K562 (cell line): ENCODE results near the gene TLNRD1. TPM values are rescaled to one million over a fixed set of nuclear protein-coding genes. Genes with fewer than 3 reads are reported as not detected.
A peak's percentile ranks its signal among the peaks of the same experiment; 100 is the strongest.

Experiments used
- CREB3L1 ChIP-seq: fragments of 450-650 bp; IDR thresholded peaks from 2 replicates; pipeline ENCODE4 v1.6.1; 2014; ENCODE audit warnings: low read depth, mild to moderate bottlenecking, moderate library complexity, borderline replicate concordance
- CTCF ChIP-seq, 3 experiments: IDR thresholded peaks in 2 of 3; conservative IDR thresholded peaks in 1 of 3; 2 replicates each; pipeline ENCODE4 v1.5.1; 2011 to 2012; ENCODE audit warnings: low read length in 3 of 3, mild to moderate bottlenecking in 3 of 3, control low read depth in 2 of 3, improper control_type of control experiment in 1 of 3, inconsistent platforms in 1 of 3, low read depth in 1 of 3, mixed read lengths in 1 of 3, moderate library complexity in 1 of 3; ENCODE audit not compliant: insufficient read depth in 2 of 3
- FOXJ2 ChIP-seq: fragments of 200-800 bp; sonication (Bioruptor generic); IDR thresholded peaks from 2 replicates; pipeline ENCODE4 v1.6.1; 2016; ENCODE audit warnings: missing genetic modification characterization, missing compliant biosample characterization
- JUNB ChIP-seq: fragments of 450-650 bp; formaldehyde crosslinking; conservative IDR thresholded peaks from 2 replicates; pipeline ENCODE4 v1.4.0; 2020; ENCODE audit warnings: mild to moderate bottlenecking
- MBD2 ChIP-seq: sonication (generic); IDR thresholded peaks from 2 replicates; pipeline ENCODE4 v1.6.1; 2016; ENCODE audit warnings: low read depth, borderline replicate concordance
- MECOM ChIP-seq: fragments of 250-450 bp; sonication (Bioruptor Pico); IDR thresholded peaks from 2 replicates; pipeline ENCODE4 v1.8.0; 2022; ENCODE audit warnings: inconsistent platforms
- MTF1 ChIP-seq: fragments of 250-450 bp; sonication (Bioruptor Pico); IDR thresholded peaks from 2 replicates; pipeline ENCODE4 v1.9.0; 2021; ENCODE audit warnings: moderate library complexity, mild to moderate bottlenecking, inconsistent platforms, borderline replicate concordance
- MYBL2 ChIP-seq, 2 experiments: fragments of 450-650 bp in 1 of 2; sonication (generic) in 1 of 2; formaldehyde crosslinking in 1 of 2; IDR thresholded peaks; 2 replicates each; pipeline versions ENCODE4 v1.6.1 to v1.8.1; 2017 to 2022; ENCODE audit warnings: borderline replicate concordance in 1 of 2, inconsistent platforms in 1 of 2, low read depth in 1 of 2, mild to moderate bottlenecking in 1 of 2, missing genetic modification reagents in 1 of 2, moderate library complexity in 1 of 2
- NCOA4 ChIP-seq: fragments of 450-650 bp; IDR thresholded peaks from 2 replicates; pipeline ENCODE4 v1.6.1; 2018; ENCODE audit warnings: mild to moderate bottlenecking; ENCODE audit not compliant: partially characterized antibody
- PPARD ChIP-seq: fragments of 250-450 bp; sonication (Bioruptor Pico); IDR thresholded peaks from 2 replicates; pipeline ENCODE4 v1.8.0; 2022; ENCODE audit warnings: inconsistent platforms, mild to moderate bottlenecking, moderate library complexity
- RAD21 ChIP-seq, 2 experiments: fragments of 250-450 bp in 1 of 2; fragments of 450-650 bp in 1 of 2; sonication (Bioruptor Pico) in 1 of 2; formaldehyde crosslinking in 1 of 2; IDR thresholded peaks in 1 of 2; conservative IDR thresholded peaks in 1 of 2; 2 replicates each; pipeline versions ENCODE4 v1.4.0 to v1.8.0; 2020 to 2022; ENCODE audit warnings: mild to moderate bottlenecking in 2 of 2, moderate library complexity in 1 of 2
- ZBTB11 ChIP-seq, 3 experiments: fragments of 200-800 bp in 1 of 3; fragments of 250-450 bp in 1 of 3; fragments of 450-650 bp in 1 of 3; sonication (Bioruptor Pico) in 1 of 3; sonication (Bioruptor generic) in 1 of 3; formaldehyde crosslinking in 1 of 3; IDR thresholded peaks; 2 replicates each; pipeline versions ENCODE4 v1.6.1 to v1.8.0; 2016 to 2022; ENCODE audit warnings: mild to moderate bottlenecking in 2 of 3, missing genetic modification characterization in 2 of 3, missing compliant biosample characterization in 1 of 3, moderate library complexity in 1 of 3
- ZC3H8 ChIP-seq: fragments of 450-650 bp; IDR thresholded peaks from 2 replicates; pipeline ENCODE4 v1.6.1; 2017
- ZNF134 ChIP-seq: fragments of 250-450 bp; sonication (Bioruptor Pico); conservative IDR thresholded peaks from 2 replicates; pipeline ENCODE4 v1.4.0; 2020
- ZNF511 ChIP-seq: sonication (generic); formaldehyde crosslinking; IDR thresholded peaks from 2 replicates; pipeline ENCODE4 v1.8.0; 2022; ENCODE audit warnings: mild to moderate bottlenecking, missing genetic modification reagents
- polyA plus RNA-seq, 8 experiments: library from polyadenylated mRNA; depleted of rRNA in 4 of 8; stranded (reverse) in 5 of 8; unstranded in 3 of 8; fragments of >200 nt; fragmentation: Nextera tagmentation in 2 of 8; fragmentation: Illumina TruSeq in 1 of 8; extraction: Ambion mirVana in 2 of 8; extraction: Trizol in 1 of 8; gene quantifications; 2 replicates each; pipeline versions ENCODE4 v1.2.1 to v1.2.3, GENCODE V29; 2011 to 2014; ENCODE audit warnings: inconsistent platforms in 1 of 8, missing spikeins in 1 of 8
- total RNA-seq, 7 experiments: library from RNA; depleted of rRNA in 6 of 7; stranded (reverse); fragments of >200 nt in 6 of 7; fragmentation: Illumina TruSeq in 2 of 7; extraction: Trizol in 2 of 7; gene quantifications; 2 replicates each; pipeline versions ENCODE4 v1.2.1 to v1.2.3, GENCODE V29; 2011 to 2021; ENCODE audit warnings: low replicate concordance in 1 of 7

The TLNRD1 gene
- total and polyA plus RNA-seq, 9 of the 15 experiments (the other 6 are each of a cell fraction or from before 2014, with no cell fraction given): 1.1 to 33.1 (median 5.7) TPM

GRCh38 chr15:80989518-80990478 lies 10.9 kb upstream of the TLNRD1 start, which contains the start of gene MESD (continued):
- TF ChIP-seq ZBTB11 (CRISPR knock-in tag; IDR thresholded peaks at IDR 0.05): peak in 2 of 3 experiments; percentile 74 to 96; a peak in 3 of 6 replicates
- no peak for TF ChIP-seq FOXJ2 (tag)
- TF ChIP-seq CTCF (IDR thresholded peaks at IDR 0.05 in 2 of 3, conservative IDR thresholded peaks at IDR 0.05 in 1 of 3; ENCODE audit: insufficient read depth in 2 of 3, low read depth in 1 of 3, low read length in 3 of 3): no peak
- no peak for TF ChIP-seq JUNB (CRISPR knock-in tag)
- TF ChIP-seq MBD2: 0 out of 2 replicates have a peak, but pooled peaks have one; percentile 16
- no peak for TF ChIP-seq PPARD (CRISPR knock-in tag)
- TF ChIP-seq MYBL2 (IDR thresholded peaks at IDR 0.05; ENCODE audit: low read depth): no peak
- TF ChIP-seq MYBL2 (CRISPR knock-in tag; IDR thresholded peaks at IDR 0.05; ENCODE audit: borderline replicate concordance): no peak
- TF ChIP-seq ZC3H8: no peak
- TF ChIP-seq MTF1 (CRISPR knock-in tag): no peak
- TF ChIP-seq ZNF511 (CRISPR knock-in tag): 0 out of 2 replicates have a peak, but pooled peaks have one; percentile 44
- no peak for TF ChIP-seq RAD21 (CRISPR knock-in tag; conservative IDR thresholded peaks at IDR 0.05 in 1 of 2, IDR thresholded peaks at IDR 0.05 in 1 of 2)
- TF ChIP-seq ZNF134: no peak
- TF ChIP-seq MECOM (CRISPR knock-in tag): no peak
- no peak for TF ChIP-seq CREB3L1
- no peak for TF ChIP-seq NCOA4
